Stimulated activated effector memory CD8-positive, alpha-beta T cell treated with anti-CD3 and anti-CD28 coated beads, Interleukin-12 subunit alpha, Interleukin-12 subunit beta, amount 100 ng/mL, for 72 hours (primary cell): ENCODE results near the gene NUP160.
"Not testable (repeated sequence)": the region's sequence is repeated elsewhere in the genome, so short reads cannot be mapped to it uniquely, and the experiment has no call there.

Experiments used
- ATAC-seq: fragments of 150-1000 bp; cut with Tn5 transposase; 2 replicates; pipeline ENCODE4 v1.10.0; 2021
- DNase-seq, 2 donors: peaks; one replicate each; pipeline ENCODE4 v3.0.0; 2021 to 2022; ENCODE audit warnings: low spot score in 2 of 2
- H3K27ac Mint-ChIP-seq: one replicate; pipeline ENCODE4 v1.8.0; 2022; ENCODE audit warnings: mild to moderate bottlenecking, mixed read lengths
- H3K36me3 Mint-ChIP-seq: one replicate; pipeline ENCODE4 v1.8.0; 2022; ENCODE audit warnings: mild to moderate bottlenecking, mixed read lengths
- H3K4me1 Mint-ChIP-seq: one replicate; pipeline ENCODE4 v1.8.0; 2022; ENCODE audit warnings: mixed read lengths
- H3K4me3 Mint-ChIP-seq: one replicate; pipeline ENCODE4 v1.8.0; 2022; ENCODE audit warnings: mild to moderate bottlenecking, mixed read lengths
- H3K9me3 Mint-ChIP-seq: one replicate; pipeline ENCODE4 v1.8.0; 2022; ENCODE audit warnings: mixed read lengths

The NUP160 gene

GRCh38 chr11:47847892-47848699 is at the start of gene NUP160:
Gene NUP160 (minus strand): TSS chr11:47848350. CDS start chr11:47848318, 32 bp downstream.
- peak within 1 kb of the TSS; percentile 93 for H3K4me3 Mint-ChIP-seq
- peak; percentile 82 to 94 for DNase-seq
- H3K27ac Mint-ChIP-seq, result peak within 1 kb of the TSS; percentile 97
- H3K36me3 Mint-ChIP-seq, result peaks cover 6% of the 10 kb centered on the region
- H3K9me3 Mint-ChIP-seq, result no peaks in the 10 kb centered on the region
- ATAC-seq, result peak; percentile 94
- peaks cover 41% of the 10 kb centered on the region for H3K4me1 Mint-ChIP-seq

GRCh38 chr11:47896199-47896598 is 48.0 kb upstream of the NUP160 start:
- Mint-ChIP-seq H3K4me1 (peaks cover 10% of the 10 kb centered on the region), H3K27ac (no peak overlapping the region), H3K36me3 (no peaks in the 10 kb centered on the region), H3K9me3 (no peaks in the 10 kb centered on the region), H3K4me3 (no peak overlapping the region)
- DNase-seq (no peak), ATAC-seq (no peak)

GRCh38 chr11:47895035-47895434 is 46.9 kb upstream of the NUP160 start:
- no peak for ATAC-seq
- Mint-ChIP-seq H3K27ac (no peak overlapping the region), H3K36me3 (no peaks in the 10 kb centered on the region), H3K4me1 (peaks cover 6% of the 10 kb centered on the region), H3K4me3 (no peak overlapping the region), H3K9me3 (no peaks in the 10 kb centered on the region)
- DNase-seq, result no peak

DNA sequence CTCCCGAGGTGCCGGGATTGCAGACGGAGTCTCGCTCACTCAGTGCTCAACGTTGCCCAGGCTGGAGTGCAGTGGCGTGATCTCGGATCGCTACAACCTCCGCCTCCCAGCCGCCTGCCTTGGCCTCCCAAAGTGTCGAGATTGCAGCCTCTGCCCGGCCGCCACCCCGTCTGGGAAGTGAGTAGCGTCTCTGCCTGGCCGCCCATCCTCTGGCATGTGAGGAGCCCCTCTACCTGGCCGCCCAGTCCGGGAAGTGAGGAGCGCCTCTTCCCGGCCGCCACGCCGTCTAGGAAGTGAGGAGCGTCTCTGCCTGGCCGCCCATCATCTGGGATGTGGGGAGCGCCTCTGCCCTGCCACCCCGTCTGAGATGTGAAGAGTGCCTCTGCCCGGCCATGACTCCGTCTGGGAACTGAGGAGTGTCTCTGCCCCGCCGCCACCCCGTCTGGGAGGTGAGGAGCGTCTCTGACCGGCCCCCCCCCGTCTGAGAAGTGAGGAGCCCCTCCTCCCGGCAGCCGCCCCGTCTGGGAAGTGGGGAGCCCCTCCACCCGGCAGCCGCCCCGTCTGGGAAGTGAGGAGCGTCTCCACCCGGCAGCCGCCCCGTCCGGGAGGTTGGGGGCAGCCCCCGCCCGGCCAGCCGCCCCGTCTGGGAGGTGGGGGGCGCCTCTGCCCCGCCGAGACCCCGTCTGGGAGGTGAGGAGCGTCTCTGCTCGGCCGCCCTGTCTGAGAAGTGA is 44.6 kb upstream of the NUP160 start:
- not testable (repeated sequence) for H3K27ac Mint-ChIP-seq, H3K4me3 Mint-ChIP-seq, ATAC-seq, H3K9me3 Mint-ChIP-seq, DNase-seq, H3K36me3 Mint-ChIP-seq, H3K4me1 Mint-ChIP-seq

GRCh38 chr11:47891886-47892285 is 43.7 kb upstream of the NUP160 start:
- H3K4me1 Mint-ChIP-seq, result peaks cover 6% of the 10 kb centered on the region
- H3K4me3 Mint-ChIP-seq, result no peak overlapping the region
- ATAC-seq (no peak), DNase-seq (no peak)
- no peaks in the 10 kb centered on the region for H3K36me3 Mint-ChIP-seq
- H3K27ac Mint-ChIP-seq, result no peak overlapping the region
- no peaks in the 10 kb centered on the region for H3K9me3 Mint-ChIP-seq

DNA sequence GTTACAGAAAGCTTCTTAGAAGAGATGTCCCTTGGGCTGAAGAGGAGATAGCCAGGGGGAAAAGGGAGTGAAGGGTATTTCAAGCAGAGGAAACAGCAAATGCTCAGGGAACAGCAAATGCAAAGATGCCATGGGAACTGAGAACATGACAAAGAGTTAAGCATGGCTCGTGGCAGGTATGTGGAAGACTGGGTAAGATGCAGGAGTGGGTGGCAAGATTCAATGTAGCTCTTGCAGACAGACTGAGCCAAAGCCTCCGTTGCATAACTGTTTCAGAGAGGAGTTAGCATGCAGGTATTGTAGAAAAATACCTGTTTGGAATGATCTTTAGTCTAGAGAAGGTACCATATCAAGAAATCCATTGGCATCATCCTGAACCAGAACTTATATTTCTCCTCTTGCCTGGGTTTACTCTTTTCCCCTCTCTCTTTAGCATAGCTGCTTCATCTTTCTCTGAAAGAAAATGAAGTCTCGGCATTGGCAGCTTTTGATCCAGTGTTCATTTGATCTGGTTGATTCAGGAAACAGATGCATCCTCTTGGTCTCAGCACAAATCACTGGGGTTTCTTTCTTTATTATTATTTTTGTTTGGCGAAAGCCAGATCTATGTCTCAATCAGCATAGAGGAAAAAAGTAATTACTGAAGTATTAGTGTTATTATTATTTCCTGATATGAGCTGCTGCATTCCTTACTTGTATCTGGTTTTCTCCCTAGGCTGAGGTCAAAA is 41.7 kb upstream of the NUP160 start:
- no peak for DNase-seq
- Mint-ChIP-seq H3K27ac (no peak overlapping the region), H3K4me3 (no peak overlapping the region), H3K36me3 (no peaks in the 10 kb centered on the region), H3K9me3 (no peaks in the 10 kb centered on the region), H3K4me1 (peaks cover 6% of the 10 kb centered on the region)
- ATAC-seq, result no peak

GRCh38 chr11:47887910-47888569 is 39.9 kb upstream of the NUP160 start:
- Mint-ChIP-seq H3K9me3 (no peaks in the 10 kb centered on the region), H3K4me1 (peaks cover 6% of the 10 kb centered on the region), H3K36me3 (no peaks in the 10 kb centered on the region), H3K27ac (no peak overlapping the region), H3K4me3 (no peak overlapping the region)
- DNase-seq (no peak), ATAC-seq (peak; percentile 36)

DNA sequence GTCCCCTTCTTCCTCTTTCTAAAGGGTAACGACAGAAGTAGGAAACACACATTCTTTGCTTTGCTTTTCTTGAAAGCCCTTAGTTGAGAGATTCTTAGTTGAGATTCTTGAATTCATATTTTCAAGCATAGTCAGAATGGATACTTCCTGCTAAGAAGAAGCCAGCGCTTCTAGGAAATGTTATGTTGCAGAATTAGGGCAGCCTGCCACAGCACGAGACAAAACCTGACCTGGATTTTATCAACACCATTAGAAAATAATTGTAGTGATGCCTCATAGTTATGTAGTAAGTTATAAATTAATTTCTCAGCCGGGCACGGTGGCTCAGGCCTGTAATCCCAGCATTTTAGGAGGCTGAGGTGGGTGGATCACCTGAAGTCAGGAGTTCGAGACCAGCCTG is 37.9 kb upstream of the NUP160 start:
- peaks cover 6% of the 10 kb centered on the region for H3K4me1 Mint-ChIP-seq

DNA sequence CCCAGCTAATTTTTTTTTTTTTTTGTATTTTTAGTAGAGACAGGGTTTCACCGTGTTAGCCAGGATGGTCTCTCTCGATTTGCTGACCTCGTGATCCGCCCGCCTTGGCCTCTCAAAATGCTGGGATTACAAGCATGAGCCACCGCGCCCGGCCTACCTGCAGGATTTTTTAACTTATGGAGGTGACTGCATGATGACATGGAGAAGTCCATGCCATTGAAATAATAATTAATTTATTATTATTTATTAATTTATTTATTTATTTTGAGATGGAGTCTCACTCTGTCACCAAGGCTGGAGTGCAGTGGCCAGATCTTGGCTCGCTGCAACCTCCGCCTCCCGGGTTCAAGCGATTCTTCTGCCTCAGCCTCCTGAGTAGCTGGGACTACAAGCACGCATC is 34.3 kb upstream of the NUP160 start:
- H3K4me3 Mint-ChIP-seq, H3K9me3 Mint-ChIP-seq, H3K4me1 Mint-ChIP-seq, H3K36me3 Mint-ChIP-seq, ATAC-seq, DNase-seq, H3K27ac Mint-ChIP-seq: not testable (repeated sequence)

More for the DNA sequence above, 37.9 kb upstream of the NUP160 start:
- DNase-seq, result no peak
- Mint-ChIP-seq H3K36me3 (no peaks in the 10 kb centered on the region), H3K4me3 (no peak overlapping the region), H3K27ac (peak overlapping the region; percentile 78), H3K9me3 (no peaks in the 10 kb centered on the region)
- peak; percentile 37 for ATAC-seq

DNA sequence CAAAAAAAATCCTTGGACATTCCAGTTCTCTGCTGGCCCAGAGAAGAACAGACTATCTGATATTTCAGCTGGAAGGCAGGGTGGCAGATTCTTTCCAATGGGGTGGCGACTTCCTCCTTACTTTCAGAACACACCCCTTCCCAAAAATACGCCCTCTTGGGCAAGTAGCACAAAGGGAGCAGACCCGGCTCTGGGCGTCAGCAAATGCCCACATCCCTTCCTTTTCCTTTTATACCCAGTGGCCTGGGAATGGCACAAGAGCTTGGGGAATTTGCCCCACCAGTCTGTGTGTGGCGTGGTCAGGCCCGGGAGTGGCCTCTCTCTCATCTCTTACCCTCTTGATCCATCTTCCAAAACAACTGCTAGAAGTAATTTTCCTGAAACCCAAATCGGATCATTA is 33.0 kb upstream of the NUP160 start:
- H3K9me3 Mint-ChIP-seq, result peaks cover 6% of the 10 kb centered on the region

GRCh38 chr11:47879259-47880158 is 31.4 kb upstream of the NUP160 start:
- H3K36me3 Mint-ChIP-seq, result no peaks in the 10 kb centered on the region
- no peak overlapping the region for H3K27ac Mint-ChIP-seq
- no peak for DNase-seq
- H3K4me3 Mint-ChIP-seq, result no peak overlapping the region
- no peak for ATAC-seq
- peaks cover 4% of the 10 kb centered on the region for H3K4me1 Mint-ChIP-seq
- H3K9me3 Mint-ChIP-seq, result peaks cover 9% of the 10 kb centered on the region

More for the DNA sequence above, 33.0 kb upstream of the NUP160 start:
- H3K4me3 Mint-ChIP-seq, result no peak overlapping the region
- no peak for DNase-seq
- no peaks in the 10 kb centered on the region for H3K36me3 Mint-ChIP-seq
- peaks cover 4% of the 10 kb centered on the region for H3K4me1 Mint-ChIP-seq
- H3K27ac Mint-ChIP-seq, result no peak overlapping the region
- no peak for ATAC-seq

DNA sequence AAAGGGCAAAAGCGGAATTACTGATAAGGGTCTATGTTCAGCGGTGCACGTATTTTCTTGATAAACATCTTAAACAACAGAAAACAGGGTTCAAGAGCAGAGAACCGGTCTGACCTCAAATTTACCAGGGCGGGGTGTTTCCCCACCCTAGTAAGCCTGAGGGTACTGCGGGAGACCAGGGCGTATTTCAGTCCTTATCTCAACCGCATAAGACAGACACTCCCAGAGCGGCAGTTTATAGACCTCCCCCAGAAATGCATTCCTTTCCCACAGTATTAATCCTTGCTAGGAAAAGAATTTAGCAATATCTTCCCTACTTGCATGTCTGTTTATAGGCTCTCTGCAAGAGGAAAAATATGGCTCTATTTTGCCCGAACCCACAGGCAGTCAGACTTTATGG is 27.7 kb upstream of the NUP160 start:
- H3K36me3 Mint-ChIP-seq, DNase-seq, H3K4me1 Mint-ChIP-seq, H3K27ac Mint-ChIP-seq, ATAC-seq, H3K4me3 Mint-ChIP-seq: not testable (repeated sequence)
- peaks cover 12% of the 10 kb centered on the region for H3K9me3 Mint-ChIP-seq

DNA sequence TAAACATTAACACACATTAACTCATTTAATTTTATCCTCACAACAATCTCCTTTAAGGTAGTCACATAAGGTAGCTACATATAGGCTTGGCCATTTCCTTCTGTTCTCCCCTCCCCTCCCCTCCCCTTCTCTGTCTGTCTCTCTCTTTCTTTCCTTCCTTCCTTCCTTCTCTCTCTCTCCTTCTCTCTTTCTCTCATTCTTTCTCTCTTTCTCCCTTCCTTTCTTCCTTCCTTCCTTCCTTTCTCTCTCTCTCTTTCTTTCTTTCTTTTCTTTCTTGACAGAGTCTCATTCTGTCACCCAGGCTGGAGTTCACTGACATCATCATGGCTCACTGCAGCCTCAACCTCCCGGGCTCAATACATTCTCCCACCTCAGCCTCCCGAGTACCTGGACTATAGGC is 22.3 kb upstream of the NUP160 start:
- no peak for ATAC-seq
- H3K4me3 Mint-ChIP-seq, result no peak overlapping the region
- H3K4me1 Mint-ChIP-seq, result peaks cover 8% of the 10 kb centered on the region
- H3K27ac Mint-ChIP-seq, result peak overlapping the region; percentile 6
- no peak for DNase-seq
- H3K9me3 Mint-ChIP-seq, result peaks cover 3% of the 10 kb centered on the region
- H3K36me3 Mint-ChIP-seq, result no peaks in the 10 kb centered on the region
